Upper lobe of left lung (tissue), 6 donors: ENCODE data around the gene SORL1. TPM values are rescaled to one million over a fixed set of nuclear protein-coding genes. Genes with fewer than 3 reads are reported as not detected.

Experiments used
- ATAC-seq, 2 donors: fragments of 200-7000 bp; cut with Tn5 transposase; one replicate each; pipeline ENCODE4 v1.9.1; 2022; ENCODE audit warnings: mild to moderate bottlenecking in 2 of 2, moderate library complexity in 2 of 2; ENCODE audit not compliant: low FRiP score in 2 of 2
- DNase-seq, 2 donors: peaks; one replicate each; pipeline ENCODE4 v3.0.0-alpha.2; 2019 to 2020
- H3K27ac ChIP-seq, 4 donors: fragments of 200-600 bp; sonication (generic); one replicate each; pipeline ENCODE4 v1.5.1; 2016 to 2019
- H3K27me3 ChIP-seq, 4 donors: fragments of 200-600 bp; sonication (generic); one replicate each; pipeline ENCODE4 v1.5.1; 2017 to 2019
- H3K36me3 ChIP-seq, 4 donors: fragments of 200-600 bp; sonication (generic); one replicate each; pipeline ENCODE4 v1.5.1; 2016 to 2019
- H3K4me1 ChIP-seq, 4 donors: fragments of 200-600 bp; sonication (generic); one replicate each; pipeline ENCODE4 v1.5.1; 2018 to 2019
- H3K4me3 ChIP-seq, 4 donors: fragments of 200-600 bp; sonication (generic); one replicate each; pipeline ENCODE4 v1.5.1; 2017 to 2019; ENCODE audit warnings: mild to moderate bottlenecking in 2 of 4, moderate library complexity in 1 of 4
- H3K9me3 ChIP-seq, 4 donors: fragments of 200-600 bp; sonication (generic); one replicate each; pipeline ENCODE4 v1.5.1; 2018 to 2019
- CTCF ChIP-seq, 6 experiments: fragments of 450-650 bp in 4 of 6; fragments of 200-600 bp in 2 of 6; sonication (generic) in 2 of 6; IDR thresholded peaks; one replicate each; pipeline ENCODE4 v1.5.1; 2016 to 2019; ENCODE audit warnings: antibody characterized with exemption in 6 of 6
- EP300 ChIP-seq, 4 donors: sonication (generic); formaldehyde crosslinking; IDR thresholded peaks; one replicate each; pipeline ENCODE4 v1.5.1; 2017; ENCODE audit warnings: antibody characterized with exemption in 4 of 4, control low read depth in 2 of 4
- POLR2A ChIP-seq, 4 donors: fragments of 450-650 bp; IDR thresholded peaks; one replicate each; pipeline ENCODE4 v1.5.1; 2016 to 2017; ENCODE audit warnings: antibody characterized with exemption in 4 of 4, mild to moderate bottlenecking in 2 of 4
- POLR2AphosphoS5 ChIP-seq, 2 donors: sonication (generic); formaldehyde crosslinking; IDR thresholded peaks; one replicate each; pipeline ENCODE4 v1.5.1; 2017; ENCODE audit warnings: antibody characterized with exemption in 2 of 2
- WGBS, 2 donors: methylation state at CpG; one replicate each; pipeline ENCODE4 v1.1.5; 2017 to 2018; 5-methylcytosine and 5-hydroxymethylcytosine counted together
- total RNA-seq, 6 donors: library from RNA; depleted of rRNA in 4 of 6; stranded (reverse); fragments of >200 nt in 4 of 6; gene quantifications; one replicate each; pipeline versions ENCODE4 v1.1.0 to v1.2.1, GENCODE V29; 2016 to 2021
- donor health status: DM: no; HTN: no; CAD: no; lungs with moderate emphysema.
- donor health status: DM: no; HTN: yes; CAD: no; lungs with severe emphysema.

SORL1 gene
- total RNA-seq, 6 donors from 2014 or later, result 33.3 to 85.9 (median 67.2) TPM

DNA sequence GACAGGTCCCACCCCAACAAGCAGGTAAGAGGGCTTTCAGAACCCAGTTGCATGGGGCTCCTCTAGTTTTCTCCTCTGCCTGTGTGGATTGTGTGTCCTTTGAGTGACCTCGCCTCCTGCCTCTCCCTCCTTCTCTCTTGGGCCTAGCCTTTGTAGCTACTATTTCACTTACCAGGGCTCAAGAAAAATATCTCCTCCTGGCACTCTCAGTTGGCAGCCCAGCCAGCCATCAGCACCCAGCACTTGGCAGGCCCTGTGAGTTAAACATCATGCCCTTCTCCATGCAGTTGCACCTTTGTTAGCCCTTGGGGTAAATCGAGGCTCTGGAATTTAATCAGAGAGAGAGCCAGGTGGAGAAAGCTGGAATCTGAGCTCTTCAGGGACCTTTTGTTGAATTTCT is 36.1 kb downstream of the SORL1 start:
- Histone ChIP-seq H3K9me3 (no peaks in the 10 kb centered on the region), H3K27me3 (no peaks in the 10 kb centered on the region), H3K36me3 (peaks cover 0 to 3% (median 1%) of the 10 kb centered on the region in 4 donors), H3K4me1 (peaks cover 0 to 12% (median 5%) of the 10 kb centered on the region in 4 donors), H3K4me3 (no peak overlapping the region), H3K27ac (no peak overlapping the region)
- 89 to 93% methylated on average over 2 of the region's 2 CpGs for WGBS, 2 donors
- DNase-seq (no peak), ATAC-seq (no peak)
- TF ChIP-seq EP300 (IDR thresholded peaks at IDR 0.05) (no peak), POLR2AphosphoS5 (IDR thresholded peaks at IDR 0.05) (no peak), POLR2A (IDR thresholded peaks at IDR 0.05) (no peak), CTCF (IDR thresholded peaks at IDR 0.05) (no peak)

DNA sequence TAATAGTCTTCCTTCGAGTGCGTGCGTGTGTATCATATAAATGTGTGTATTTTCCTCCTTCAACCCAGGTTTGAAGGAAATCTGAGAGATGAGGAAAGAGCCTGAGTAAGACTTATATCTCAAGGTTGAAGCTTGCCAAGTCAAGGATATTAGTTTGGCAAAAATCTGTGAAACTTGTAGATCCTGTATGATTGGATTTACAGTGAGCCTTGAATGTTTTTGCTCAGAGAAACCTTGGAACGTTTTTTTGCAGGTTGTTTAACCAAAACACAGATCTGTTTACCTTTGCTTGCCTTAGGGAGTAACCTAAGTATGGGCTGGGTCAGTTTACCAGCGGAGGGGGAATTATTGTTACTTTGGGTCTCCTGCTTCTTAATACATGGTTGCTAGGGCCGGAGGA is 36.5 kb downstream of the SORL1 start:
- no peak for TF ChIP-seq POLR2A (IDR thresholded peaks at IDR 0.05)
- Histone ChIP-seq H3K4me3 (no peak overlapping the region), H3K4me1 (peaks cover 0 to 8% (median 2%) of the 10 kb centered on the region in 4 donors), H3K36me3 (peaks cover 0 to 3% (median 1%) of the 10 kb centered on the region in 4 donors), H3K9me3 (no peaks in the 10 kb centered on the region), H3K27ac (no peak overlapping the region), H3K27me3 (no peaks in the 10 kb centered on the region)
- DNase-seq (no peak), ATAC-seq (no peak)
- 83% methylated on average over 6 of the region's 6 CpGs for WGBS, 2 donors

GRCh38 chr11:121489823-121490222 is 37.7 kb downstream of the SORL1 start:
- TF ChIP-seq CTCF (IDR thresholded peaks at IDR 0.05), result no peak
- TF ChIP-seq EP300 (IDR thresholded peaks at IDR 0.05), result no peak
- TF ChIP-seq POLR2AphosphoS5 (IDR thresholded peaks at IDR 0.05), result no peak
- no peak for TF ChIP-seq POLR2A (IDR thresholded peaks at IDR 0.05)
- Histone ChIP-seq H3K9me3 (no peaks in the 10 kb centered on the region), H3K27ac (no peak overlapping the region), H3K4me1 (peaks cover 0 to 6% (median 4%) of the 10 kb centered on the region in 4 donors), H3K4me3 (no peak overlapping the region), H3K36me3 (peaks cover 0 to 3% (median 1%) of the 10 kb centered on the region in 4 donors), H3K27me3 (no peaks in the 10 kb centered on the region)
- WGBS, 2 donors, result 93 to 95% methylated on average over 2 of the region's 2 CpGs
- DNase-seq, result no peak
- ATAC-seq, result no peak

DNA sequence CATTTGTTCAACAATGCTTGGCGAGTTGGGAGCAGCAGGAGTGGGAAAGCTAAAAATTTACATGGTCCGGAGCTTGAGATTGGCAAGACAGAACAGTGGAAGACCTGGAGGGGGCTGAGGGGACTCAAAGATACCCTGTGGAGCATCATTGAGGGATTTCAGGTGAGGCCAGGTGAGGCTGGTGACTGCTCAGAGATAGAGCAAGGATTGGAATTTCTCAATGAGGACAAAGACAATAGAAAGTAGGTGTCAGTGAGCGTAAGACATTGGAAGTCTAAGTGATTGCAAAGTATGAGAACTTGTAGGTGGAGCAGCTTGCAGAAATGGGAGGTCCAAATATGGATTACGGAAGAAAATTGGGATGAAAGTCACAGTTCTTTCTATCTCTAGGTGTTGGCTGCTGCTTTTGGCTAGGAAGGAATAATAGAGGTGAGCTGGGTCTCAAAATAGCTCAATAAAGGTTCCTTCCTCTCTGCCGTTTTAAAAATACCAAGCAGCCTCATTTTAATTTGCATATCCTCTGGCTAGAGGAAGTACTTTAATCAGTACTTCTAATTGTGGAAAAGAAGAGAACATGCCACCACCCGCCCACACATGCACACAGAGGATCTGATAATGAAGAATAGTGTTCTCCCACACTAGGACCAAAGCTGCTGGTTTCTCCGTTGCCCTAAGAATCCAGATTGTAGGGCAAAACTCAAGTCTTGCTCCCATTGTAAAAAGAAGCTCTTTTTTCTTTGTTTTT is 42.4 kb downstream of the SORL1 start:
- 66 to 74% methylated on average over 7 of the region's 7 CpGs for WGBS, 2 donors
- ATAC-seq, result no peak

More for the DNA sequence above, 42.4 kb downstream of the SORL1 start:
- Histone ChIP-seq H3K27ac (no peak overlapping the region), H3K27me3 (no peaks in the 10 kb centered on the region), H3K4me1 (peaks cover 0 to 14% (median 8%) of the 10 kb centered on the region in 4 donors), H3K9me3 (no peaks in the 10 kb centered on the region), H3K4me3 (no peak overlapping the region), H3K36me3 (peaks cover 0 to 5% (median 0%) of the 10 kb centered on the region in 4 donors)
- TF ChIP-seq EP300 (IDR thresholded peaks at IDR 0.05) (no peak), POLR2A (IDR thresholded peaks at IDR 0.05) (no peak), CTCF (IDR thresholded peaks at IDR 0.05) (no peak), POLR2AphosphoS5 (IDR thresholded peaks at IDR 0.05) (no peak)
- DNase-seq, result no peak
